ENCODE data around the gene DRG2. TPM values are rescaled to one million over a fixed set of nuclear protein-coding genes. Genes with fewer than 3 reads are reported as not detected.

DRG2 gene
- polyA plus RNA-seq, 2 of the 4 experiments (the other 2 are of a cell fraction): 41.9 to 48.3 TPM

DNA sequence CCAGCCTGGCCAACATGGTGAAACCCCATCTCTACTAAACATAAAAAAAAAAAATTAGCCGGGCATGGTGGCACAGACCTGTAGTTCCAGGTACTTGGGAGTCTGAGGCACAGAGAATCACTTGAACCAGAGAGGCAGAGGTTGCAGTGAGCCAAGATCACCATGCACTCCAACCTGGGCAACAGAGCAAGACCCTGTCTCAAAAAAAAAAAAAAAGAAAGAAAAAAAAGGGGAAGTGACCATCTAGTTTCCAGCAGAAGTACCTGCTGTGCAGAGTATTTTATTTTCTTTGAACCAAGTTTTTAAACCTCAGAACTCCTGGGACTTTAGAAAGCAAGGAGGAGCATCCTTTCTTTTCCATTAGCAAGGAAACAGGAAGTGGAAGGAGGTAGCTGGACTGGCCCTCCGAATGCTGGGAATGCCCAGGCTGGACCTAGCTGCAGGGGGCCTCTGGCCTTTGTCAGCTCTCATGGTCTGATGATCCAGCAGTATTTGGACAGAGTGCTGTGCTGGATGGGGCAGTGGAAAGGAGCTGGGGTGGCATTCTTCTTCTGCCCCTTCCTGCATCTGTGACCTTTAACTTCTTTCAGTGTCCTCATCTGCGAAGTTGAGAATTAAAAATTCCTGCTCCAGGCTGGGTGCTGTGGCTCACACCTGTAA is 41.9 kb upstream of the DRG2 start:
- ChIA-PET CTCF (interaction anchor here (0.6 to 1.6 kb wide), 7 partner anchors 12 to 733 kb away, joined by 3 to 9 read pairs (median 4); no protein-coding TSS in a partner anchor), POLR2A (no interaction called here)
- WGBS (ENCODE audit: missing lambda C conversion rate): 85% methylated on average over 3 of the region's 3 CpGs
- Histone ChIP-seq H3K9me3 (no peaks in the 10 kb centered on the region), H3K4me3 (no peak overlapping the region), H3K4me2 (no peak overlapping the region), H3K27ac (no peak overlapping the region), H3K4me1 (peaks cover 14% of the 10 kb centered on the region)
- FAIRE-seq: no peak
- no peak for DNase-seq (ENCODE audit: low read depth in 1 of 2, low spot score in 1 of 2)
- TF ChIP-seq HOXB13 (CRISPR knock-in tag; IDR thresholded peaks at IDR 0.05; ENCODE audit: low read depth): no peak
- no peak for ATAC-seq

DNA sequence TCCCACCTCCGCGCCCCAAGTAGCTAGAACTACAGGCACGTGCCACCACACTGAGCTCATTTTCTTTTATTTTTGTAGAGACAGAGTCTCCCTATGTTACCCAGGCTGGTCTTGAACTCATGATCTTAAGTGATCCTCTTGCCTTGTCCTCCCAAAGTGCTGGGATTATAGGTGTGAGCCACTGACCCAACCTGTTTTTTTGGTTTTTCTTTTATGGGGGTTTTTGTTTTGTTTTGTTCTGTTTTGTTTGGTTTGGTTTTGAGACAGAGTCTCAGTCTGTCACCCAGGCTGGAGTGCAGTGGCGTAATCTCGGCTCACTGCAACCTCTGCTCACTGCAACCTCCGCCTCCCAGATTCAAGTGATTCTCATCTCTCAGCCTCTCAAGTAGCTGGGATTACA is 32.2 kb upstream of the DRG2 start:
- FAIRE-seq (no peak), ATAC-seq (no peak), DNase-seq (ENCODE audit: low read depth in 1 of 2, low spot score in 1 of 2) (no peak)
- Histone ChIP-seq H3K4me2 (no peak overlapping the region), H3K9me3 (no peaks in the 10 kb centered on the region), H3K27ac (no peak overlapping the region), H3K4me1 (no peaks in the 10 kb centered on the region), H3K4me3 (no peak overlapping the region)
- CTCF ChIA-PET: interaction anchor here (1.5 kb wide), 1 partner anchor 87 kb away, joined by 4 read pairs; no protein-coding TSS in a partner anchor
- 92% methylated on average over 6 of the region's 6 CpGs for WGBS (ENCODE audit: missing lambda C conversion rate)
- TF ChIP-seq NFE2L2 (conservative IDR thresholded peaks at IDR 0.05; ENCODE audit: low read length) (no peak), HDAC2 (IDR thresholded peaks at IDR 0.05) (no peak), FOSB (CRISPR knock-in tag; IDR thresholded peaks at IDR 0.05) (no peak), MAZ (IDR thresholded peaks at IDR 0.05; ENCODE audit: borderline replicate concordance, low read depth, low read length) (no peak), HOXB5 (CRISPR knock-in tag; IDR thresholded peaks at IDR 0.05) (no peak), TFCP2L1 (CRISPR knock-in tag; IDR thresholded peaks at IDR 0.05) (no peak), RNF2 (IDR thresholded peaks at IDR 0.05; ENCODE audit: borderline replicate concordance, low read depth) (no peak), HOXB13 (CRISPR knock-in tag; IDR thresholded peaks at IDR 0.05; ENCODE audit: low read depth) (no peak), TP53 (CRISPR knock-in tag; IDR thresholded peaks at IDR 0.05) (no peak), KDM5A (IDR thresholded peaks at IDR 0.05) (no peak), EP300 (IDR thresholded peaks at IDR 0.05) (no peak), ZNF302 (CRISPR knock-in tag; IDR thresholded peaks at IDR 0.05) (no peak), KDM1A (IDR thresholded peaks at IDR 0.05; ENCODE audit: low read depth) (no peak), POLR2AphosphoS2 (conservative IDR thresholded peaks at IDR 0.05; ENCODE audit: low read length) (no peak), JUNB (IDR thresholded peaks at IDR 0.05) (no peak), ZC3H11A (IDR thresholded peaks at IDR 0.05) (no peak)
- TF ChIP-seq, protein P1, sequence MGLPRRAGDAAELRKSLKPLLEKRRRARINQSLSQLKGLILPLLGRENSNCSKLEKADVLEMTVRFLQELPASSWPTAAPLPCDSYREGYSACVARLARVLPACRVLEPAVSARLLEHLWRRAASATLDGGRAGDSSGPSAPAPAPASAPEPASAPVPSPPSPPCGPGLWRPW (IDR thresholded peaks at IDR 0.05): no peak
- TF ChIP-seq, protein P2, sequence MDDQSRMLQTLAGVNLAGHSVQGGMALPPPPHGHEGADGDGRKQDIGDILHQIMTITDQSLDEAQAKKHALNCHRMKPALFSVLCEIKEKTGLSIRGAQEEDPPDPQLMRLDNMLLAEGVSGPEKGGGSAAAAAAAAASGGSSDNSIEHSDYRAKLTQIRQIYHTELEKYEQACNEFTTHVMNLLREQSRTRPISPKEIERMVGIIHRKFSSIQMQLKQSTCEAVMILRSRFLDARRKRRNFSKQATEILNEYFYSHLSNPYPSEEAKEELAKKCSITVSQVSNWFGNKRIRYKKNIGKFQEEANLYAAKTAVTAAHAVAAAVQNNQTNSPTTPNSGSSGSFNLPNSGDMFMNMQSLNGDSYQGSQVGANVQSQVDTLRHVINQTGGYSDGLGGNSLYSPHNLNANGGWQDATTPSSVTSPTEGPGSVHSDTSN (IDR thresholded peaks at IDR 0.05): no peak
- TF ChIP-seq, protein P3, sequence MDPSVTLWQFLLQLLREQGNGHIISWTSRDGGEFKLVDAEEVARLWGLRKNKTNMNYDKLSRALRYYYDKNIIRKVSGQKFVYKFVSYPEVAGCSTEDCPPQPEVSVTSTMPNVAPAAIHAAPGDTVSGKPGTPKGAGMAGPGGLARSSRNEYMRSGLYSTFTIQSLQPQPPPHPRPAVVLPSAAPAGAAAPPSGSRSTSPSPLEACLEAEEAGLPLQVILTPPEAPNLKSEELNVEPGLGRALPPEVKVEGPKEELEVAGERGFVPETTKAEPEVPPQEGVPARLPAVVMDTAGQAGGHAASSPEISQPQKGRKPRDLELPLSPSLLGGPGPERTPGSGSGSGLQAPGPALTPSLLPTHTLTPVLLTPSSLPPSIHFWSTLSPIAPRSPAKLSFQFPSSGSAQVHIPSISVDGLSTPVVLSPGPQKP (IDR thresholded peaks at IDR 0.05; ENCODE audit: low read depth, low read length): no peak
- TF ChIP-seq, protein P4, sequence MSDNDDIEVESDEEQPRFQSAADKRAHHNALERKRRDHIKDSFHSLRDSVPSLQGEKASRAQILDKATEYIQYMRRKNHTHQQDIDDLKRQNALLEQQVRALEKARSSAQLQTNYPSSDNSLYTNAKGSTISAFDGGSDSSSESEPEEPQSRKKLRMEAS (IDR thresholded peaks at IDR 0.05): no peak
- POLR2A ChIA-PET: no interaction called here

DNA sequence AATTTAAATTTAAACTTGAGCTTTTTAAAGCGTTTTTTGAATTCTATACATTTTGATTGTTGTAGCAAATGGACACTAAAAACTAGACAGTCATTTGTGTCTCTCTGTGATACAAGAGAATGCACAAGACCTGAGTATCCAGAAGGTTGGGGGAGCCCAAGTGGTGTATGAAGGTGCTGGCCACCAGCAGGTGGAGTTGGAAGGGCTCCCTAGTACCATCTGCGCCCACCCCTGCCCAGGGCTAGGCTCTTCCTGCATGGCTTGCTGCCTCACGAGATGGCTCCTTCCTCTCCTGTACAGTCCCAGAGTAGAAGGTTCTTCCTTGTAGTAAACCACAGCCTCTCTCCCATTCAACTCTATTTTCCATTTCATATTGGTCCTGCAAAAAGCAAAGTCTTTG is 31.5 kb upstream of the DRG2 start:
- Histone ChIP-seq H3K4me2 (no peak overlapping the region), H3K27ac (no peak overlapping the region), H3K9me3 (no peaks in the 10 kb centered on the region), H3K4me3 (no peak overlapping the region), H3K4me1 (no peaks in the 10 kb centered on the region)
- TF ChIP-seq SMC3 (IDR thresholded peaks at IDR 0.05): no peak
- TF ChIP-seq, protein P5, sequence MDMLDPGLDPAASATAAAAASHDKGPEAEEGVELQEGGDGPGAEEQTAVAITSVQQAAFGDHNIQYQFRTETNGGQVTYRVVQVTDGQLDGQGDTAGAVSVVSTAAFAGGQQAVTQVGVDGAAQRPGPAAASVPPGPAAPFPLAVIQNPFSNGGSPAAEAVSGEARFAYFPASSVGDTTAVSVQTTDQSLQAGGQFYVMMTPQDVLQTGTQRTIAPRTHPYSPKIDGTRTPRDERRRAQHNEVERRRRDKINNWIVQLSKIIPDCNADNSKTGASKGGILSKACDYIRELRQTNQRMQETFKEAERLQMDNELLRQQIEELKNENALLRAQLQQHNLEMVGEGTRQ (IDR thresholded peaks at IDR 0.05): no peak
- POLR2A ChIA-PET: no interaction called here
- peak; percentile 54 to 72; a peak in 4 of 6 replicates for ATAC-seq
- DNase-seq (ENCODE audit: low read depth in 1 of 2, low spot score in 1 of 2): no peak
- WGBS (ENCODE audit: missing lambda C conversion rate): 96% methylated on average over 3 of the region's 3 CpGs
- CTCF ChIA-PET: interaction anchor here (0.9 to 1.5 kb wide), 2 partner anchors 86 to 165 kb away, joined by 3 to 4 read pairs; no protein-coding TSS in a partner anchor
- FAIRE-seq: no peak
